ENCODE results near the gene MEP1A. TPM values are rescaled to one million over a fixed set of nuclear protein-coding genes. Genes with fewer than 3 reads are reported as not detected.
"Not testable (repeated sequence)": the region's sequence is repeated elsewhere in the genome, so short reads cannot be mapped to it uniquely, and the experiment has no call there.

The MEP1A gene, protein sequence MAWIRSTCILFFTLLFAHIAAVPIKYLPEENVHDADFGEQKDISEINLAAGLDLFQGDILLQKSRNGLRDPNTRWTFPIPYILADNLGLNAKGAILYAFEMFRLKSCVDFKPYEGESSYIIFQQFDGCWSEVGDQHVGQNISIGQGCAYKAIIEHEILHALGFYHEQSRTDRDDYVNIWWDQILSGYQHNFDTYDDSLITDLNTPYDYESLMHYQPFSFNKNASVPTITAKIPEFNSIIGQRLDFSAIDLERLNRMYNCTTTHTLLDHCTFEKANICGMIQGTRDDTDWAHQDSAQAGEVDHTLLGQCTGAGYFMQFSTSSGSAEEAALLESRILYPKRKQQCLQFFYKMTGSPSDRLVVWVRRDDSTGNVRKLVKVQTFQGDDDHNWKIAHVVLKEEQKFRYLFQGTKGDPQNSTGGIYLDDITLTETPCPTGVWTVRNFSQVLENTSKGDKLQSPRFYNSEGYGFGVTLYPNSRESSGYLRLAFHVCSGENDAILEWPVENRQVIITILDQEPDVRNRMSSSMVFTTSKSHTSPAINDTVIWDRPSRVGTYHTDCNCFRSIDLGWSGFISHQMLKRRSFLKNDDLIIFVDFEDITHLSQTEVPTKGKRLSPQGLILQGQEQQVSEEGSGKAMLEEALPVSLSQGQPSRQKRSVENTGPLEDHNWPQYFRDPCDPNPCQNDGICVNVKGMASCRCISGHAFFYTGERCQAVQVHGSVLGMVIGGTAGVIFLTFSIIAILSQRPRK
- not detected in 2 replicates for total RNA-seq

DNA sequence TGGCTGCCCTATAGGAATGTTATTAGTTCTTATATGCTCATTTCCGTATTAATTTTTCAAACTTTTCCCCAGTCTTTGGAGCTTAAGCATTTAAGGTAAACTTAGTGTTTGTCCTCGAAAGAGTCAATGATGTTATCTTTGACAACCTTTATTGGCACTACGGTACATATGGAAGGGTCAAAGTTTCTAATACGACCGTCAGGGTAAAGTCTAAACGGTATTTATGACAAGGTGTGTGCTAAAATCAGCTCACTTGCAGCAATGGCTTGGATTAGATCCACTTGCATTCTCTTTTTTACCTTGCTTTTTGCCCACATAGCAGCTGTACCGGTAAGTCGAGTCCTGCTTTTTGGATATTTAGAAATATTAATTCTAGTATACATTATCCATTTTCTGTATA, at the start of gene MEP1A:
Gene MEP1A, plus strand, starts transcription at position 252 of the 400 bp plus-strand sequence. Its CDS starts 10 bp downstream, at position 262.
- Mint-ChIP-seq H3K9me3 (no peaks in the 10 kb centered on the region), H3K4me3 (ENCODE audit: low read depth) (no peak within 1 kb of the TSS), H3K36me3 (ENCODE audit: low read depth) (no peaks in the 10 kb centered on the region), H3K27ac (no peak within 1 kb of the TSS), H3K4me1 (ENCODE audit: low read depth) (no peaks in the 10 kb centered on the region), H3K27me3 (ENCODE audit: low read depth) (no peaks in the 10 kb centered on the region)
- DNase-seq (ENCODE audit: low spot score) = no peak
- intact Hi-C loops (cut with micrococcal nuclease) = no loop called here

DNA sequence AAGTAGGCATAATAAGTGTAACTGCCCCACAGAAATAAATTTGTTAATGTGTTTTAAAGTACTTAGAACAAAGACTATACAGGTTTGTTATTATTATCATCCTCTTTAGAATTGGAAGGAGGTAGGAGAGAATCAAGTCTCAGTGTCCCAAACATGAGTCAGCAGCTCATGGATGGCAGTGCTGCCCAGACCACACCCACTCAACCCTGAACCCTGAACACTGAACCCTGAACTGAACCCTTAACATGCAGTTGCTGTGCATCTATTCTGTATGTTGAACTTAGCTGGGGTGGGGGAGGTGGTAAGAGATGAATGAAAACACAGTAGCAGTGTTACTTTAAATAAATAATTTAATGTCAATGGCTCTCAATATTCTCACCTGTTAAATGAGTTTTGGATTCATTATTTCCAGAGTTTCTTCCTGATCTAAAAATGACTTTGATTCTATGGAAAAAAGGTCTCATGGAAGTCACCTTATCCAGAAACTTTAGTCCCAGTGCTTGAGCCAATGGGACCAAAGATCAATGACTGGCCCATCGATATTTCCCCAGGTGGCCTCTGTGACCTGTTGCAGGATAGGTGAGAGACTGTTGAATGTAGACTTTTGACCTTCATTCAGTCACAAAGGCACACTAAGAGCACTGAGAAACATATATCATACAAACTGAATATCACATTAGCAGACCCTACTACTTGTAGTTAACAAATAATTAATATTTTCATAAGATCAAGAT, 49.6 kb upstream of the MEP1A start:
- no peak overlapping the region for H3K4me3 Mint-ChIP-seq (ENCODE audit: low read depth)
- no peak for DNase-seq (ENCODE audit: low spot score)
- no peak overlapping the region for H3K27ac Mint-ChIP-seq
- no peaks in the 10 kb centered on the region for H3K4me1 Mint-ChIP-seq (ENCODE audit: low read depth)
- no peaks in the 10 kb centered on the region for H3K9me3 Mint-ChIP-seq
- intact Hi-C loops (cut with micrococcal nuclease) = no loop called here
- H3K27me3 Mint-ChIP-seq (ENCODE audit: low read depth) = peaks cover 4% of the 10 kb centered on the region
- no peaks in the 10 kb centered on the region for H3K36me3 Mint-ChIP-seq (ENCODE audit: low read depth)

DNA sequence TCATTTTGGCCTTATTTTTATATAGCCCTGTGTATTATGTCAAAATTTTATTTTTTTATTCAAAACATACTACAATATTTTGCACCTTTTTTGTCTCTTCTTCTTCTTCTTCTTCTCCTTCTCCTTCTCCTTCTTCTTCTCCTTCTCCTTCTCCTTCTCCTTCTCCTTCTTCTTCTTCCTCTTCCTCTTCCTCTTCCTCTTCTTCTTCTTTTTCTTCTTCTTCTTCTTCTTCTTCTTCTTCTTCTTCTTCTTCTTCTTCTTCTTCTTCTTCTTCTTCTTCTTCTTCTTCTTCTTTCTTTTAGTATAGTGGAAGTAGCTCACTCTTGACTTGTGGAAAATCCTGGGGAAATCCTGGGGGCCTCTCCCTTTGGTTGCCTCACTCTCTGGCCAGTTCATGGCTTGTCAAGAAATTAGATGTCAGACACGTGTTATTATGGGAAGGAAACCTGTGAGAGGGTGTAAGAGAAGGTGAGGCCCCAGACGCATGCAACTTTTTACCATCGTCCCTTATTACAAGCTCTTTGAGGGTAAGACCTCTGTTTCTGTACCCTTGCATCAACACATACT, 48.9 kb upstream of the MEP1A start:
- intact Hi-C loops (cut with micrococcal nuclease); H3K9me3 Mint-ChIP-seq; H3K27me3 Mint-ChIP-seq (ENCODE audit: low read depth); H3K4me3 Mint-ChIP-seq (ENCODE audit: low read depth); H3K36me3 Mint-ChIP-seq (ENCODE audit: low read depth); H3K4me1 Mint-ChIP-seq (ENCODE audit: low read depth); H3K27ac Mint-ChIP-seq; DNase-seq (ENCODE audit: low spot score): not testable (repeated sequence)

DNA sequence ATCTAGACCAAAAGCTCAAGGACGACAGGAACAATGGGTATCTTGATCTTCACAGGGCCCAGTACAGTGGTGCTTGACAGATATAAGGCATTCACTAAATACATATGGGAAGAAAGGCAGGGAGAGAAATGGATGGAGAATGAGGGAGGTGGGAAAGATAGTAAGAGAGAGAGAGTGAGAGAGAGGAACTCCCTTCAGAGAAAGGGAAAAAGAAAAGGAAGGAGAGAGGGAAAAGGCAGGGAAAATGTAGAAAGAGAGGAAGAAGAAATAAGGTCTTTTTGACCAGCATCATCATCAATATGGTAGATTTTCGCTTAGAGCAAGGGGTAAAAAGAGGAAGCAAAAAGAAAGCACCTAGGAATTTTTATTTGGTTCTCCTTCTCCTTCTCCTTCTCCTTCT, 47.2 kb upstream of the MEP1A start:
- intact Hi-C loops (cut with micrococcal nuclease) = no loop called here
- DNase-seq (ENCODE audit: low spot score) = no peak
- Mint-ChIP-seq H3K27ac (no peak overlapping the region), H3K4me1 (ENCODE audit: low read depth) (no peaks in the 10 kb centered on the region), H3K36me3 (ENCODE audit: low read depth) (no peaks in the 10 kb centered on the region), H3K9me3 (no peaks in the 10 kb centered on the region), H3K4me3 (ENCODE audit: low read depth) (no peak overlapping the region), H3K27me3 (ENCODE audit: low read depth) (peaks cover 3% of the 10 kb centered on the region)

DNA sequence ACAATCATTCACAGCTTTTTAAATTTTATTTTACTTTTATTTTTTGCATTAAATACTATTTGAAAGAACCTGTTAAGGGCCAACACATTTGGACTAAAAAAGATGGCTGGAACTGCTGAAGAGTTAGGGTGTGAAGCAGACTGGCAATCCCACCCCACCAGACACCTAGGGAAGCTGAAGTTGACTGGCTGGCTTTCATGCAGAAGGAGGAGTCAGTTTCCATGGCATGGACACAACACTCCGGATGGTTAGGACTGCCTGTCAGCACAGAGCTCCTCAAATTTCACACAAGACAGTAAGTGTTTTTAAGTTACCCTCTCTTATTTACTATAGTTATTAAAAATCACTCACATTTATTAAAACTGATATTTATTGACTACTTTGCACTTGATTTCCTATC, 46.5 kb upstream of the MEP1A start, which contains the start of gene ANKRD66:
Gene ANKRD66, plus strand, starts transcription at position 238 of the 400 bp plus-strand sequence. CDS start 5,016 bp downstream, outside the sequence.
- DNase-seq (ENCODE audit: low spot score) = no peak
- intact Hi-C loops (cut with micrococcal nuclease) = no loop called here
- Mint-ChIP-seq H3K27me3 (ENCODE audit: low read depth) (peaks cover 3% of the 10 kb centered on the region), H3K27ac (no peak within 1 kb of the TSS), H3K4me1 (ENCODE audit: low read depth) (no peaks in the 10 kb centered on the region), H3K4me3 (ENCODE audit: low read depth) (no peak within 1 kb of the TSS), H3K9me3 (no peaks in the 10 kb centered on the region), H3K36me3 (ENCODE audit: low read depth) (no peaks in the 10 kb centered on the region)

DNA sequence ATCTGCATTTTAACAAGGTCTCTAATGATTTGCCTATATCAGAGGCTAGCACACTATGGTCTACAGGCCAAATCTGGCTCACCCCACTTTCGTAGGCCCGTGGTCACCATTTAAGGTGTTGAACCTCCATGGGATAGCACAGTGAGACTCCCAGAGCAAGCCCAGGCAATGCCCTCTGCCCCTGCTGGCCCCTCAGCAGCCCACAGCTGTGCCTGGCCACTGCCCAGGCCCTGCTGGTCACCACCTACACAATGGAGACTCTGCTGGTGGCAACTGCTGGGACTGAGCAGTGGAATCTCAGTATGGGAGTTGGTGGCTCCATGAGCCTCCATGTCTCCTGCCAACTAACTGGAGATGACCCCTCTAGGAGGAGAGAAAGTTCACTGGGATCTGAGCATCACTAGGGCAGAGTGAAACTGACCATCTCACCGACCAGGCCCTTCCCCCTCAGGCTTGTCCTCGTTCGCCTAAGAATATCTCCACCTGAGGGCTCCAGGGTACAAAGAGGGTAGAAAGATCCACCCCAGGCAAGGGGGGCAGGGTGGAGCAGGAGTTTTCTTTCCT, 44.2 kb upstream of the MEP1A start:
- no peaks in the 10 kb centered on the region for H3K36me3 Mint-ChIP-seq (ENCODE audit: low read depth)
- no peaks in the 10 kb centered on the region for H3K4me1 Mint-ChIP-seq (ENCODE audit: low read depth)
- intact Hi-C loops (cut with micrococcal nuclease) = no loop called here
- H3K9me3 Mint-ChIP-seq = no peaks in the 10 kb centered on the region
- H3K4me3 Mint-ChIP-seq (ENCODE audit: low read depth) = no peak overlapping the region
- no peak overlapping the region for H3K27ac Mint-ChIP-seq
- peaks cover 3% of the 10 kb centered on the region for H3K27me3 Mint-ChIP-seq (ENCODE audit: low read depth)
- DNase-seq (ENCODE audit: low spot score) = no peak

DNA sequence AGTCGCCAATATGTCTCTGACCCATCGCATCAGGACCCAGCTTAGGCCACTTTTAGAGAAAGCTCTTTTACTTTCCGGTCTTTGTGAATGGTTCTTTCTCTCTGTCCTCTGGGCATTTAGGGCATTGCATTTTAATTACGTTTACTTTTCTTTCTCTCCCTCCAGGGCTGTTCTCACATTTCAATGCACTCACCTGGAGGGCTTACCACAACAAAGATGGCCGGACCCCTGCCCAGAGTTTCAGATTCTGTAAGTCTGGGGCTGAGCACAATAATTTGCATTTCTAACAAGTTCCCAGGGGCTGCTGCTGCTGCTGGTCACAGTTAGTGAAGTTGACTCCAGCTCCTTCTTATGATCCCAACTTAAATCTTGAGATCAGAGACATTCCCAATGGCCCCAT, 43.5 kb upstream of the MEP1A start:
- Mint-ChIP-seq H3K4me3 (ENCODE audit: low read depth) (no peak overlapping the region), H3K36me3 (ENCODE audit: low read depth) (no peaks in the 10 kb centered on the region), H3K9me3 (no peaks in the 10 kb centered on the region), H3K4me1 (ENCODE audit: low read depth) (no peaks in the 10 kb centered on the region), H3K27me3 (ENCODE audit: low read depth) (peaks cover 3% of the 10 kb centered on the region), H3K27ac (no peak overlapping the region)
- intact Hi-C loops (cut with micrococcal nuclease) = no loop called here
- no peak for DNase-seq (ENCODE audit: low spot score)

DNA sequence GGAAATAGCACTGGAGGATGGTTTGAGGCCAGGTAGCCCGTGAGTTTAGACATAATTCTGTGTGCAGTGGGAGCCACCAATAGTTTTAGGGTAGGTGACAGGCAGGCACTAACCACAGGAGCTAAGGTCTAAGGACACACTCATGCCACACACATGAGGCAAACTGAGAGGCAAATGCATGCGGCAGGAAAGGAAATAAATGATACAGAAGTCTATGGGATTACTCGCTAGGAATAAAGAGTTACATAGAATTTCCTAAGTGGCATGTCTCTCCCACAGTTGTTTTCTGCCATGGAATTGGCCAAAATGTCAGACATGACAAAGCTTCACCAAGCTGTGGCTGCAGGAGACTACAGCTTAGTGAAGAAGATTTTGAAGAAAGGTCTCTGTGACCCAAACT, 41.5 kb upstream of the MEP1A start:
- Mint-ChIP-seq H3K27me3 (ENCODE audit: low read depth) (peaks cover 3% of the 10 kb centered on the region), H3K27ac (no peak overlapping the region), H3K9me3 (no peaks in the 10 kb centered on the region), H3K4me1 (ENCODE audit: low read depth) (no peaks in the 10 kb centered on the region), H3K36me3 (ENCODE audit: low read depth) (no peaks in the 10 kb centered on the region), H3K4me3 (ENCODE audit: low read depth) (no peak overlapping the region)
- intact Hi-C loops (cut with micrococcal nuclease) = no loop called here
- no peak for DNase-seq (ENCODE audit: low spot score)

DNA sequence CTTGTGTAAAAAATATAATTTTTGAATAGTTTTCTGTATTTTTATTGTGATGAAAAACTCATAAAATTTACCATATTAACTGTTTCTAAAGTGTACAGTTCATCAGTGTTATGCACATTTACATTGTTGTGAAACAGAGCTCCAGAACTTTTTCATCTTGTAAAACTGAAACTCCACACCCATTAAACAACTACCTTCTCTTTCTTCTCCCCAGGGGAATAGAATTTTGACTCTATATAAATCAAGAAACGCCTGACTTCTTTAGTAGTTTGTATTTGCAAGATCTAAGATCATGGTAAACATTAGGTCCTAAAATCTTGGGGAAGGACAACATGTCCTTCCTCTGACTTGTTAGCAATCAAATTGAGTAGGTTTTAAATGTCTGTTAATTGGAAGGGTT, 37.3 kb upstream of the MEP1A start:
- Mint-ChIP-seq H3K27me3 (ENCODE audit: low read depth) (no peaks in the 10 kb centered on the region), H3K27ac (no peak overlapping the region), H3K9me3 (no peaks in the 10 kb centered on the region), H3K36me3 (ENCODE audit: low read depth) (no peaks in the 10 kb centered on the region), H3K4me3 (ENCODE audit: low read depth) (no peak overlapping the region), H3K4me1 (ENCODE audit: low read depth) (no peaks in the 10 kb centered on the region)
- intact Hi-C loops (cut with micrococcal nuclease) = no loop called here
- DNase-seq (ENCODE audit: low spot score) = no peak

DNA sequence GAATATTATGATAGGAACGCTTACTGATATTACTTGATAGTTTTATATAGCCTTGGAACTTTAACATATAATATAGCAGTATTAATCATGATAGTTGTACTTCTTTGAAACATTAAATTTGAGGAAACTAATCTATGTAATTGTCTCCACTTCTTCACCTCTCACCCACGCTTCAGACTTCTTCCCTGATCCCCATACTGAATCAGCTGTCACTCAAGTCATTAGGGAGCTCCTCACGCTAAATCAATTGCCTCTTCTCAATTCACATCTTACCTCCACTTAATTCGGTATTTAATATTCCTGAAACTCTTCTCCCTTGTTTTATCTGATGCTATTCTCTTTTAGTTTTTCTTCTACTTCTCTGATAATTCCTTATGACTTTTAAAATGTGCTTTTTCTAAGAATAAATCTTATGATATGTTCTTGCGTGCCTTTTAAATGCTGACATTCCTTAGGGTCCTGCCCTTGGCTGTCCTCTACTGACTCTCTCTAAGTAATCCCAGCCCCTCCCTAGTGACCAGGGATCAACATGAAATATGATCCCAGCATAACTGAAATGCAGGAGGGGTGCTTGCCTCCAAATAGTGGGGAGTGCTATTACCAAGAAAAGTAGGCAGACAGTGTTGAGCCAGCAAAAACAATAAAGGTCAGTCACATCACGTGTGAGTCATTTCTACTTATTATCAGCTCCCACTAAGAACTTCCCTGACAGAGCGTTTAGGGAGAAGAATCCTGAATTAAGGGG, 36.5 kb upstream of the MEP1A start:
- intact Hi-C loops (cut with micrococcal nuclease) = no loop called here
- no peaks in the 10 kb centered on the region for H3K9me3 Mint-ChIP-seq
- H3K4me3 Mint-ChIP-seq (ENCODE audit: low read depth) = no peak overlapping the region
- H3K4me1 Mint-ChIP-seq (ENCODE audit: low read depth) = no peaks in the 10 kb centered on the region
- DNase-seq (ENCODE audit: low spot score) = no peak
- H3K36me3 Mint-ChIP-seq (ENCODE audit: low read depth) = no peaks in the 10 kb centered on the region
- H3K27me3 Mint-ChIP-seq (ENCODE audit: low read depth) = no peaks in the 10 kb centered on the region
- no peak overlapping the region for H3K27ac Mint-ChIP-seq

DNA sequence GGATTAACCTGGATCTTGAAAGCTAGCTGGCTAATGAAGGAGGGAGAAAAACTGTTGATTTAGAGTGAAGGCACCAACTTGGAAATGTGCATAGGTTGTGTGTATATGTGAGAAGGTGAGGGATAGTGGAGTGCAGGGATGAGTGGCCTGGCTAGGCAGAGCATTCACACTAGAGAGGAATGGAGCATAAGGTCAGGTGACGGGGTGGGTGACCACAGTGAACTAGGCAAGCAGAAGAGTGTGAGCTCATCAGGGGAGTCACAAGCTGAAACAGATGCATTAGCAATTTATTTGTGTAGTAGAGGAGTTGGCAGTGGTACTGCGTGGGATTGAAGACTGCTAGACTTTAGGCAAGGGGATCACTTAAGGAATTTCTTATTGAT, 36.0 kb upstream of the MEP1A start:
- Mint-ChIP-seq H3K4me3 (ENCODE audit: low read depth) (no peak overlapping the region), H3K9me3 (no peaks in the 10 kb centered on the region), H3K27ac (no peak overlapping the region), H3K36me3 (ENCODE audit: low read depth) (no peaks in the 10 kb centered on the region), H3K4me1 (ENCODE audit: low read depth) (no peaks in the 10 kb centered on the region), H3K27me3 (ENCODE audit: low read depth) (no peaks in the 10 kb centered on the region)
- DNase-seq (ENCODE audit: low spot score) = no peak
- intact Hi-C loops (cut with micrococcal nuclease) = no loop called here
